HG03139 (cell line): Measurements from ENCODE around the gene AMIGO1.

Source experiments
- ATAC-seq: cut with Tn5 transposase; IDR thresholded peaks from one replicate; pipeline ENCODE4 v1.9.1; 2021; ENCODE audit not compliant: unreplicated experiment

The AMIGO1 gene

GRCh38 chr1:109534307-109534858, 24.9 kb upstream of the AMIGO1 start:
- no peak for ATAC-seq

GRCh38 chr1:109532365-109533136, 23.0 kb upstream of the AMIGO1 start:
- ATAC-seq: no peak

GRCh38 chr1:109531826-109532364, 22.4 kb upstream of the AMIGO1 start:
- ATAC-seq: no peak

- ATAC-seq: no peak
Measured at GRCh38 chr1:109531380-109531779, 21.9 kb upstream of the AMIGO1 start.

- no peak for ATAC-seq
Measured at GRCh38 chr1:109530457-109531087, 21.0 kb upstream of the AMIGO1 start.

- ATAC-seq: no peak
Measured at GRCh38 chr1:109529881-109530456, 20.4 kb upstream of the AMIGO1 start.

- no peak for ATAC-seq
Measured at GRCh38 chr1:109528712-109529111, 19.2 kb upstream of the AMIGO1 start.

- ATAC-seq: no peak
Measured at GRCh38 chr1:109527846-109528695, 18.5 kb upstream of the AMIGO1 start.

- ATAC-seq: no peak
Measured at GRCh38 chr1:109527098-109527811, 17.7 kb upstream of the AMIGO1 start.

- ATAC-seq: no peak
Measured at GRCh38 chr1:109523706-109524105, 14.2 kb upstream of the AMIGO1 start.

- ATAC-seq: no peak
Measured at GRCh38 chr1:109522026-109522425, 12.5 kb upstream of the AMIGO1 start.

GRCh38 chr1:109521002-109521951, 11.8 kb upstream of the AMIGO1 start:
- ATAC-seq: no peak

GRCh38 chr1:109517337-109517736, 7.8 kb upstream of the AMIGO1 start:
- ATAC-seq: no peak

- ATAC-seq: no peak
Measured at GRCh38 chr1:109516872-109517271, 7.3 kb upstream of the AMIGO1 start.

GRCh38 chr1:109514846-109515245, 5.3 kb upstream of the AMIGO1 start:
- ATAC-seq: no peak

GRCh38 chr1:109513110-109513710, 3.7 kb upstream of the AMIGO1 start:
- ATAC-seq: no peak

GRCh38 chr1:109508873-109509175, 703 bp downstream of the AMIGO1 start:
- no peak for ATAC-seq

- no peak for ATAC-seq
Measured at GRCh38 chr1:109508001-109508872, 1.3 kb downstream of the AMIGO1 start.
